MM.1S (cell line): ENCODE measurements around the gene PSMD1.
"Not testable (repeated sequence)": the region's sequence is repeated elsewhere in the genome, so short reads cannot be mapped to it uniquely, and the experiment has no call there.

Experiments
- DNase-seq: peaks from one replicate; pipeline ENCODE4 v3.0.0-alpha.2; 2015
- H2AFZ ChIP-seq: fragments of 300-600 bp; sonication (generic); 2 replicates; pipeline ENCODE4 v1.6.0; 2016; ENCODE audit warnings: antibody characterized with exemption, low read length
- H3F3A ChIP-seq: fragments of 300-600 bp; sonication (generic); 2 replicates; pipeline ENCODE4 v1.6.1; 2016; ENCODE audit warnings: mild to moderate bottlenecking, antibody characterized with exemption, low read length, moderate library complexity, mixed read lengths; ENCODE audit not compliant: insufficient read depth
- H3K27ac ChIP-seq: fragments of 300-600 bp; sonication (generic); 2 replicates; pipeline ENCODE4 v1.5.1; 2016; ENCODE audit warnings: mild to moderate bottlenecking, low read length
- H3K27me3 ChIP-seq: fragments of 300-600 bp; sonication (generic); replicated peaks from 2 replicates; pipeline ENCODE4 v1.6.0; 2016; ENCODE audit warnings: low read length; ENCODE audit not compliant: insufficient read depth
- H3K36me3 ChIP-seq: fragments of 300-600 bp; sonication (generic); replicated peaks from 2 replicates; pipeline ENCODE4 v1.6.1; 2016; ENCODE audit warnings: mild to moderate bottlenecking, low read length, mixed read lengths; ENCODE audit not compliant: insufficient read depth
- H3K4me1 ChIP-seq: fragments of 300-600 bp; sonication (generic); 2 replicates; pipeline ENCODE4 v1.6.1; 2016; ENCODE audit warnings: low read length, mixed read lengths
- H3K4me2 ChIP-seq: fragments of 300-600 bp; sonication (generic); 2 replicates; pipeline ENCODE4 v1.6.0; 2016; ENCODE audit warnings: low read depth, low read length
- H3K4me3 ChIP-seq: fragments of 300-600 bp; sonication (generic); 2 replicates; pipeline ENCODE4 v1.5.1; 2016; ENCODE audit warnings: low read length, mixed read lengths
- H3K79me2 ChIP-seq: fragments of 300-600 bp; sonication (generic); 2 replicates; pipeline ENCODE4 v1.6.1; 2016; ENCODE audit warnings: mixed run types, low read length, mixed read lengths
- H3K9ac ChIP-seq: fragments of 300-600 bp; sonication (generic); 2 replicates; pipeline ENCODE4 v1.6.1; 2016; ENCODE audit warnings: low read length, mixed read lengths
- H3K9me2 ChIP-seq: fragments of 300-600 bp; sonication (generic); replicated peaks from 2 replicates; pipeline ENCODE4 v1.6.1; 2016; ENCODE audit warnings: mild to moderate bottlenecking, low read length, mixed read lengths; ENCODE audit not compliant: insufficient read depth
- H3K9me3 ChIP-seq: fragments of 300-600 bp; sonication (generic); replicated peaks from 2 replicates; pipeline ENCODE4 v1.6.1; 2016; ENCODE audit warnings: mild to moderate bottlenecking, low read length, mixed read lengths; ENCODE audit not compliant: insufficient read depth
- H4K20me1 ChIP-seq: fragments of 300-600 bp; sonication (generic); 2 replicates; pipeline ENCODE4 v1.6.1; 2016; ENCODE audit warnings: mild to moderate bottlenecking, low read length, moderate library complexity, mixed read lengths; ENCODE audit not compliant: insufficient read depth
- CTCF ChIP-seq: fragments of 300-600 bp; sonication (generic); IDR thresholded peaks from 2 replicates; pipeline ENCODE4 v1.5.1; 2016; ENCODE audit warnings: antibody characterized with exemption, low read length, mixed read lengths
- EZH2 ChIP-seq: fragments of 300-600 bp; sonication (generic); optimal IDR thresholded peaks from 2 replicates; pipeline ENCODE3; 2017; ENCODE audit warnings: low read depth, mild to moderate bottlenecking, antibody characterized with exemption, low read length, mixed read lengths
- EZH2phosphoT487 ChIP-seq: fragments of 300-600 bp; sonication (generic); IDR thresholded peaks from 2 replicates; pipeline ENCODE4 v1.6.1; 2018; ENCODE audit warnings: antibody characterized with exemption, low read length

The PSMD1 gene

GRCh38 chr2:231063347-231063746 is 6.7 kb downstream of the PSMD1 start:
- Histone ChIP-seq H3K4me2 (no peak overlapping the region), H3K79me2 (peaks cover 90% of the 10 kb centered on the region), H4K20me1 (peaks cover 12% of the 10 kb centered on the region), H3K27me3 (no peaks in the 10 kb centered on the region), H3K4me3 (no peak overlapping the region), H3K9ac (no peak overlapping the region), H2AFZ (no peak overlapping the region), H3K9me3 (no peaks in the 10 kb centered on the region), H3K36me3 (peaks cover 16% of the 10 kb centered on the region; the same call in 1 of the 2 replicates), H3K27ac (no peak overlapping the region), H3K9me2 (no peaks in the 10 kb centered on the region), H3F3A (no peaks in the 10 kb centered on the region), H3K4me1 (peaks cover 17% of the 10 kb centered on the region; the same call in 1 of the 2 replicates)
- no peak for DNase-seq
- no peak for TF ChIP-seq EZH2phosphoT487
- no peak for TF ChIP-seq CTCF
- no peak for TF ChIP-seq EZH2

- H3K27ac ChIP-seq = no peak overlapping the region
- no peak overlapping the region for H2AFZ ChIP-seq
- peaks cover 25% of the 10 kb centered on the region; the same call in 1 of the 2 replicates for H3K36me3 ChIP-seq
- H4K20me1 ChIP-seq = no peaks in the 10 kb centered on the region
- peaks cover 69% of the 10 kb centered on the region for H3K79me2 ChIP-seq
- TF ChIP-seq CTCF (no peak), EZH2phosphoT487 (no peak), EZH2 (no peak)
- no peak overlapping the region for H3K9ac ChIP-seq
- no peaks in the 10 kb centered on the region for H3K9me2 ChIP-seq
- no peaks in the 10 kb centered on the region for H3K9me3 ChIP-seq
- no peak overlapping the region for H3K4me3 ChIP-seq
- DNase-seq = no peak
- no peaks in the 10 kb centered on the region for H3F3A ChIP-seq
- no peaks in the 10 kb centered on the region for H3K27me3 ChIP-seq
- no peak overlapping the region for H3K4me2 ChIP-seq
- no peaks in the 10 kb centered on the region for H3K4me1 ChIP-seq
Observed at GRCh38 chr2:231065966-231066365, 9.3 kb downstream of the PSMD1 start.

- not testable (repeated sequence) for H3K27ac ChIP-seq, H3K9me2 ChIP-seq, H3K4me3 ChIP-seq, H3F3A ChIP-seq, H3K27me3 ChIP-seq, H3K9me3 ChIP-seq, DNase-seq, H3K4me2 ChIP-seq, H3K9ac ChIP-seq, H3K4me1 ChIP-seq, H4K20me1 ChIP-seq, H2AFZ ChIP-seq
- peaks cover 53% of the 10 kb centered on the region for H3K79me2 ChIP-seq
- H3K36me3 ChIP-seq = peaks cover 31% of the 10 kb centered on the region
Observed at GRCh38 chr2:231067531-231067930, 10.9 kb downstream of the PSMD1 start.

GRCh38 chr2:231068525-231069222 is 12.0 kb downstream of the PSMD1 start:
- Histone ChIP-seq H3K27ac (no peak overlapping the region), H3K27me3 (no peaks in the 10 kb centered on the region), H2AFZ (no peak overlapping the region), H3K79me2 (peaks cover 50% of the 10 kb centered on the region), H3K9me2 (no peaks in the 10 kb centered on the region), H3K9ac (no peak overlapping the region), H3K4me3 (no peak overlapping the region), H4K20me1 (no peaks in the 10 kb centered on the region), H3K36me3 (peaks cover 21% of the 10 kb centered on the region), H3K4me1 (no peaks in the 10 kb centered on the region), H3F3A (0 out of 2 replicates have a peak, but pooled peaks cover 2% of the 10 kb centered on the region), H3K4me2 (no peak overlapping the region), H3K9me3 (no peaks in the 10 kb centered on the region)
- no peak for DNase-seq
- TF ChIP-seq EZH2phosphoT487 (no peak), EZH2 (no peak), CTCF (no peak)
